HG02884 (cell line): Measurements from ENCODE around the gene MIDN.
"Not testable (repeated sequence)": the region's sequence is repeated elsewhere in the genome, so short reads cannot be mapped to it uniquely, and the experiment has no call there.

Source experiments
- ATAC-seq: cut with Tn5 transposase; IDR thresholded peaks from one replicate; pipeline ENCODE4 v1.9.1; 2021; ENCODE audit warnings: mild to moderate bottlenecking, moderate library complexity; ENCODE audit not compliant: unreplicated experiment

MIDN gene

DNA sequence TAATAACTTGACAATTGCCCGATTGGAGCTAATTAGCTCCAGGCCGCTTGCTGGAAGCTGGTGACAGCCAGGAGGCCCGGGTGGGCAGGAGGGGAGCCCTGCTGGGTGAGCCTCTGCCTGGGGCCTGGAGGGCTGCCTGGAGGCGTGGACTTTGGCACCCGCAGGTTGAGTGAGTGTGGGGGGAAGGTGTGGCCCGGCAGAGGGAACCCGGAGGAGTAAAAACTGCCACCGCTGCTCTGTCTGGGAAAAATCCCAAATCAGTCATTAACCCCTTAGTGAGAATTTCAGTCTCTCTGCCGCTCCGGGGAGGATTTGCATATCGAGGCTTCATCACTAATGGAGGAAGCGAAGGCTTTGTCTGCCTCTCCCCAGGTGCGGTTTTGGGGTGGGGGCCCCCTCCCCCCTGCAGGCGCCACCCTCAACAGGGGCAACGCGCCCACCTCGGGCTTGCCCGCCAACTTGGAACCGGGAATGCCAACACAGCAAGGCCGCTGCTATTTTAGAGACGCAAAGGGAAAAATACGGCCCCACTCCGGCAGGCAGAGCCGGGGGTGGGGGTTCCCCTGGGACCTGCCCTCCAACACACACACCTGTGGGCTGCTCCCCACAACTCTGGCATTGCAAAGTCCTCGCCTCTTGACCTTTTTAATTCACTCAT lies 43.5 kb downstream of the MIDN start:
- ATAC-seq, result no peak

DNA sequence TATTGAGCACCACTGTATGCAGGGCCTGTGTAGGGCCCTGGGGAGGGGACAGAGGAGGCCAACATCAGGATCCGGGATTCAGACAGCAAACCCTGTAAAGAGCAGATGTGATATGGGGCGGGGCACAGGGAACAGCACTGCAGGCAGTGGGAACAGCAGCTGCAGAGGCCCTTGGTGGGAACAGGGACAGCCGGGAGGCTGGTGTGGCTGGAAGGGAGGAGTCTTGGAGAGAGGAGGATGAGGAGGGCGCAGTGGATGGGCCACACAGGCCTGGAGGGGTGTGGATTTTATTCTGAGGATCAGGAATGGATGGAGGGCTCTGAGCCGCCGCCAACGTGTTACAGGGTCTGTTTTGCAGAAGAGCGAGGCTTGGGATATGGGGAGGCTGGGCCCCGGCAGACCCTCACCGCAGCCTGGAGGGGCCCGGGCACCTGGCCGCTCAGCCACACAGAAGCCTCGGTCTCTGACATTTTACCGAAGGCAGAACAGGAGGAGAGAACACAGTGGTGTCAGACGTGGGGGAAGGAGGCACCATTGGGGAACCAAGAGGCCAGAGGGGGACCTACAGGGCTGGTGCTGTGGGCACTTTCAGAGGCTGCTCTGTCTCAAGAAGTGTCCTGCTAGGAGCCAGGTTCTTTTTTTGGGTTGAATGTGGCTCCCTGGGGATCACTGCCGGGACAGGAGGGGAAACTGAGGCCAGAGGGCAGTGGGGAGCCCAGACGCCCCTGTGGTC lies 44.2 kb downstream of the MIDN start:
- ATAC-seq, result no peak

DNA sequence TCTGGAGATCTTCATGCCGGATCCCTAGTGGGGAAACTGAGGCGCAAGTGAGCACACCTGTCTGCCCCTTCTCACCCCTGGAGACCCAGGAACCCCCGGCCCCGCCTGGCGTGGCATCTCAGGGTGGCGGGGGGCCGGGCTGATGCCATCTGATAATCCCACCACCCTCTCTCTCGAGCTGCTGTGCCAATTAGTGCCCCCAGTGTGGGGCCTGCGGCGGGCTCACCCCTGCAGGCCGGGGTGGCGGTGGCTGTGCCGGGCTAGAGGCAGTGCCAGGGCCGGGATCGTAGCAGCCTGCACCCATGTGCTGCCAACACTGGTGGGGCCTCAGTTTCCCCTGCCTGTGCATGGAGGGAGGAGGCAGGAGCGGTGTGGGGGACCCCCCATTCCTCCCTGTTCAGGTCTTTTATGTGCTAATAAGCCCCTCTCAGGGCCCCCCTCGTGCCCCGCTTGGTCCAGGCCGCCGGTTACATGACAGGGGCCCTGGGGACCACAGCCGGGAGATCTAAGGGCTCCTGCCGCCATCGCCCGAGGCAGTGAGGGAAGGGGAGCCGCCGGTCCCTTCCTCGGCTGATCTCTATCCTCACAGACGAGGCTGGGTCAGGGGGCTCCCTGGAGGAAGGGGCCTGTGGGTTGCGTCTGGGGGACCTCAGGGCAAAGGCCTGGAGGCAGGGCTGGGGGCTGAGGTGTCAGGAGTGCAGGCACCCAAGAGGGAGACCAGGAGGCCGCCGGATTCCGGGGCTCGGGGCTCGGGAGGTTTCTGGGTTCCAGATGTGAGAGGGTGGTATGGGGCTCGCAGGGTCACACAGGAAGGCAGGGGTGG lies 45.6 kb downstream of the MIDN start:
- ATAC-seq, result no peak

DNA sequence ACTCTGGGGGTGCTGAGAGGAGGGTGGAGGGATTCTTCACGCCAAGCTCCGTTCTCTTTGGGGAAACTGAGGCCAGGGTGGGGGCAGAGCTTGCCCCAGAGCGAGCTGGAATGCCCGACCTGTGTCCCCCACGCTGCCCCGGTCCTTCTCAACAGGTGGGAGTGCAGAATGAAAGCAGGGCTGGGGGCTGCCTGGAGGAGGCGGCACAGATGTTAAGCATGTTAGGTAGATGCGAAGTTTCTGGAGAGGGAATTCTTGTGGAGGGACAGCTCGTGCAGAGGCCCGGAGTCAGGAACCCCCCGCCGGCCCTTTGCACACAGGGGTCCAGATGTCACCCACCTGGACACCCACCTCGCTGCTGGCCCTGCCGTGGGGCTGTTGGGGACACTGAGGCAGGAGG lies 46.3 kb downstream of the MIDN start:
- ATAC-seq, result no peak

DNA sequence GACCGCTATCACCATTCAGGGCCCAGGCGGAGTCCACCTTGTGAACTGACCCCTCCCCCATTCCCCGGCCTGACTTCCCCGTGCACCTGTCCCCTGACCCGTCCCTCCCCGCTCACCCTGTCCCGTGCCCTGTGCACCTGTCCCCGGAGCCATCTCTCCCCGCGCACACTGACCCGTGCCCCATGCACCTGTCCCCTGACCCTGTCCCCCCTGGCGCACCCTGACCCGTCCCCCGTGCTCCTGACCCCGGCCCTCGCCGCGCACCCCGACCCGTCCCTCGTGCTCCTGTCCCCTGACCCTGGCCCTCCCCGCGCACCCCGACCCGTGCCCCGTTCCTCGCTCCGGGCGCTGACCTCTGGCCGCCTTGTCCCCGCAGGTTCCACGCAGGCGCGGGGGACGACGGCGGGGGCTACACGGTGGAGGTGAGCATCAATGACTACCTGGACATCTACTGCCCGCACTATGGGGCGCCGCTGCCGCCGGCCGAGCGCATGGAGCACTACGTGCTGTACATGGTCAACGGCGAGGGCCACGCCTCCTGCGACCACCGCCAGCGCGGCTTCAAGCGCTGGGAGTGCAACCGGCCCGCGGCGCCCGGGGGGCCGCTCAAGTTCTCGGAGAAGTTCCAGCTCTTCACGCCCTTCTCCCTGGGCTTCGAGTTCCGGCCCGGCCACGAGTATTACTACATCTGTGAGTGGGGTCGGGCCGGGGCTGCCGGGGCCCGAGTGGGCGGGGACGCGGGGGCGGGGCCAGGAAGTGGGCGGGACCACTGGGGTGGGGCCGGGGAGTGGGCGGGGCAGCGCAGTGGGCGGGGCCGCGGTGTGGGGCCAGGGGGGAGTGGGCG lies 47.0 kb downstream of the MIDN start:
- no peak for ATAC-seq

DNA sequence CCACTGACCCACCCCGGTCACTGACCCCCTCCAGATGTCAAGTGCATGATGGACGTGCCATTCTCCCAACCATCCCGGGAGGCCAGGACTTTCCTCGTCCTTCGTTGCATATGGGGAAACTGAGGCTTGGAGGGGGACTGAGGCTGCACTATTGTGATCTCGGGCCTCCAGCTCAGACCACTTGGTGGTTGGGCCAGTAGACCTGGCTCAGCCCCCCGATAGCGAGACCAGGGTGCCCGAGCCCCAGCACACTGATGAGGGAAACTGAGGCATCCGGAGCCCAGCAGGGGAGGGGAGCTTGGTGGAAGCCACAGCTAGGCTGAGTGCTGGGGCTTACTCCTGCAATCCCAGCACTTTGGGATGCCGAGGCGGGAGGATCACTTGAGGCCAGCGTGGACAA lies 47.7 kb downstream of the MIDN start:
- no peak for ATAC-seq

DNA sequence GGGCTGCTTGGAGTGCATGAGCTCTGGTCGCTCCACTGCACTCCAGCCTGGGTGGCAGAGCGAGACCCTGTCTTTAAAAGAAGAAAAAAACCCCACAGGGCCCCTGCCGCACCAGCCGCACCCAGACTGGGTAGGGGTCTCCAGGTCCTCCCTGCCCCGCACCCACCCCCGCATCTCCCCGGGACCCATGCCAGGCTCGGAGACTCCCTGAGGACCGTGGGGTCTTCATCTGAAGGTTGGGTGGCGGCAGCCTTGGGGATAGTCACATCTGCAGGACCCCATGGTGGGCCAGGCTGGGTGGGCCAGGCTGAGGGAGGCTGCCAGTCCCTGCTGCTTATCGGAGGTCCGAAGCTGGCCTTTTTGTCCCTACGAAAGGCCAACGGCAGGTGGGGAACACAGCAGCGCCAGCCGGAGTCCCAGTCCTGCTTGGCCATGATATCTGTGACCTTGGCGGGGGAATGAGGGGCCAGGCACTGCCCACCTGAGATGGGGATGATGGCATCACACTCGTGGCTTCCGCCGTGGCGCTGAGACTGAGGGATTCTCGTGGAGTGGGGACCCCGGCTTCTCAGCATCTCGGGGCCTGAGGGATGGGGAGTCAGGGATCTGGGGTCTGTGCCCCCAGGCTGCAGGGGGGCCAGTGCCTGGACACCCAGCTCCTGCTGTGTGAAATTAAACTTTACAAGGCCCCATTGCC lies 48.3 kb downstream of the MIDN start:
- ATAC-seq, result no peak

DNA sequence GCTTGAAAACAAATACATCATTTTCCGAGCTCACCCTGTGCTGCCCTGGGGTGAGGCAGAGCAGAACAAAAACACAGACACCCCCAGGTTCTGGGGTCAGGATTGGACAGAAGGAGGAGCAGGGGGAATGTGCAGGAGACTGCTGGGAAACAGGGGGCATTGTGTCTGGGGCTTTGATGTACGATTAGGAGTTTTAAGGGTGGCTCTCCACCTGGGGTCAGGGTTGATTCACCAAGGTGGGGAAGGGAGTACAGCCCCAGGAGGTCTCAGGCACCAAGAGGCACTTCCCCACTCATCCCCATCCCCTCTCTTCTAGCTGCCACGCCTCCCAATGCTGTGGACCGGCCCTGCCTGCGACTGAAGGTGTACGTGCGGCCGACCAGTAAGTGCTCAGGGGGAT lies 49.9 kb downstream of the MIDN start:
- ATAC-seq, result no peak

DNA sequence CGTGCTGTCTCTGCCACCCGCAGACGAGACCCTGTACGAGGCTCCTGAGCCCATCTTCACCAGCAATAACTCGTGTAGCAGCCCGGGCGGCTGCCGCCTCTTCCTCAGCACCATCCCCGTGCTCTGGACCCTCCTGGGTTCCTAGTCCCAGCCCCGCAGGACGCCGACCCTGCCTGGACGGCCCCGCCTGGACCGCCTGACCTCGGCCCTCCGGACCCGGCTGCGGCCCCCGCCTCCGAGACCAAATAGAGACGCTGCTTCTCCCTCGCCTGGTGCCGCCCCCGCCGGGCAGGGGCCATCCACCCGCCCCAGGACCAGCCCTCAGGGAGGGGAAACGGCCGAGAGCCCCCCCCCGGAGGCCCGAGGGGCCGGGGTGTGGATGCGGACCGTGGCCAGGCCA lies 51.4 kb downstream of the MIDN start:
- ATAC-seq, result no peak

DNA sequence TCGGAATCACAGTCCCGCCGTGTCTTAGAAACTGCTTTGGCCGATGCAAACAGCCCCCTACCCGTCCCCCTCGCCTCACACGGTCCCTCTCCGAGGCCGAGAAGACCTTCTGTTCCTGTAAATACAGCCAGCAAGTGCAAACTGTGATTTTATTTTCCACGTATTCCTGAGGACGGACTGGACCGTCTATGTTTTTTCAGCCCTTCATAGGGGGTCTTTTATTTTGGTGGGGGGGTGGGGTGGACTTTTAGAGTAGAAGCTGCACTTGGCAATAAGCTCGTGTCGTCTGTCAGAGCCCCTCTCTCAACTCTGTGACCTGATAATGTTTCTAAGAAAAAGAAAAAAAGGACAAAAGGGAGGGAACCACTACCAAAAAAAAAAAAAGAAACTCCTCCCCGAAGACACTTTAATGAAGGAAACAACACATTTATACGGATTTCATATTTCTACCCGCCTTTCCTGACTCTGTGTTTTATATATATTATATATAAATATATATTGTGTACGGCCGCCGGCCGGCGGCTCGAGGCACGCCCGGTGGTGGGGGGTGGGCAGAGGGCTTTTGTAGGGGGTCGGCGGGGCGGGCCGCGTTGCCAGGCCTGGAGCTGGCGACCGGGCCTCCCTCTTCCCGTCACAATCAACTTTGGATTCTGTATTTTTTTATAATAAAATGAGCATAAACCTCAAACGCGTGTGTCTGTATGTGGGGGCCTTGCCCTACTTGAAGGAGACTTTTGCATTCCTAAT lies 52.5 kb downstream of the MIDN start:
- no peak for ATAC-seq

DNA sequence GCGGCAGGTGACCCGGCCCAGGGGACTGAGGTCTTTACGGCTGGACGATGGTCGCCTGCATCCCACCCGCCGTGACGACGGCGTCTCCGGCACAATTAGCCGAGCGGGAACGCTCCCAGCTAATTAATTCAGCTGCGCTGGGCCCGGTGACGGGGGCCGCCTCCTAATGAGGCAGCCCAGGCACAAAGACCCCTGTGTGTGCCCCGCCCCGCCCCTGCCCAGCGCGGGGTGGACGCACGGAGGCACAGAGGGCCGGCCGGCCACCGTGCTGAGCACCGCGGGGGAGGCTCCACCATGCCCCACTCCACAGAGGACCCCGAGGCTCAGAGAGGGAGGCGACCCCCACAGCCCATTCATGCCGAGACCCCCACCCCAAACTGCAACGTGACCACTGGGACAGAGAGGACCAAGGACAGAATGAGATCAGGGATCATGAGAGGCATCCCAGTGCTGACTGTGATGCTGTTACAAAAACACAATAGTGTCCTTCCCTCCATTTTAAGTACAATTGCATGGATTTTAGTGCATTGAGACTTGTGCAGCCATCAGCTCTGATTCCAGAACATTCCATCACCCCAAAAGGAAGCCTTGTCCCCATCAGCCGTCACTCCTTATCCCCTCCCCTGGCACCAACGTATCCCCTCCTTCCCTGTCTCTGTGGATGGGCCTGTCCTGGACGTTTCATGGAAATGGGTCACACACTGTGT lies 54.3 kb downstream of the MIDN start:
- ATAC-seq, result no peak

DNA sequence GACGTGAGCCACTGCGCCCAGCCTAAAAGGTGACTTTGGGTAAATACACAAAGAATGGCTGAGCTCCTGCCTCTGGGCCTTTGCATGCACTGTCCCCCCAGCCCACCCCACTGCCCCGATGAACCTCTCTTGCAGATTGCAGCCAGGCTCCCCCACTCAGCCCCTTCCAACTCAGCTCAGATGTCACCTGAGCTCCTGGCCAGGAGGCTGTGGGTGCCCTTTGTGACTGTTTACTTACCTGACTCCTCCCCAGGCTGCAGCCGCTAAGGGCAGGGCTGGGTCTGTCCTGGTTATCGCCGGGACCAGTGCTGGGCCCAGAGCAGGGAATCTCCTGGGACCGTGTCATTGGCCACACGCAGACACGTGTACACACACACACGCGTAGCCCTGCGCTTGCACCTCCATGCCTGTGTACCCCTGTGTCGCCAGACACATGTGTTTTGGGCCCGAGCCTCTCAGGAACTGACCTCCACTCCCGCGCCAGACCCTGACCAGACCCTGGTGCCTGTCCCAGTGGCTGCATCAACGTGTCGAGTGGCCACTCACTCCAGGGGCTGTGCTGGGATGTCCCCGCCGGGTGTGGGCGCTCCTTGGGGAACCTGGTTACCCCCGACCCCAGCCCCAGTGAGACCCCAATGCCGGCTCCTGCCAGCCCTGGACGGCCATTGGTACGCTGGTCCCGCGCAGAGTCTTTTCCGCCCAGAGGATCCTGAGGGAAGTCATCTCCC lies 56.0 kb downstream of the MIDN start:
- ATAC-seq, result no peak

DNA sequence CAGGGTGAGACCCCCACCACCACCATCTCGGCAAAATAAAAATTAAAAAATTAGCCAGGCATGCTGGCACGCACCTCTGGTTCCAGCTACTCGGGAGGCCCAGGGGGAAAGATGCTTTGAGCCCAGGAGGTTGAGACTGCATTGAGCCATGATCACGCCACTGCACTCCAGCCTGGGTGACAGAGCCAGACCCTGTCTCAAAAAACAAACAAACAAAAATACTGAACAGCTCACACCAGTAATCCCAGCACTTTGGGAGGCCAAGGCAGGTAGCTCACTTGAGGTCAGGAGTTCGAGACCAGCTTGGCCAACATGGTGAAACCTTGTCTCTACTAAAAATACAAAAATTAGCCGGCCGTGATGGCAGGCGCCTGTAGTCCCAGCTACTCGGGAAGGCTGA lies 57.0 kb downstream of the MIDN start:
- ATAC-seq, result not testable (repeated sequence)

DNA sequence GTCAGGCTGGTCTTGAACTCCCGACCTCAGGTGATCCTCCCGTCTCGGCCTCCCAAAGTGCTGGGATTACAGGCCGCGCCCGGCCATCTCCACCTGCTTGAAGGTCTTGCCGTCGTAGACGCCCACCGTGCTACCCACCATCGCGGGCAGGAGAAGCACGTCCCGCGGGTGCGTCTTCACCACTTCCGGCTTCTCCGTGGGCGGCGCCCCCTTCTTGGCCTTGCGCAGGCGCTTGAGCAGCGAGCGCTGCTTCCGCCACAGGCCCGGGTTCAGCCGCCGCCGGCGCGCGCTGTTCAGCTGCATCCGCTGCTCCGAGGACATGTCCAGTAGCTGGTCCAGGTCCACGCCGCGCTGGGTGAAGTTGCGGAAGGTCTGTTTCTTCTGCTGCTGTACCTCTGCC lies 58.9 kb downstream of the MIDN start:
- no peak for ATAC-seq

DNA sequence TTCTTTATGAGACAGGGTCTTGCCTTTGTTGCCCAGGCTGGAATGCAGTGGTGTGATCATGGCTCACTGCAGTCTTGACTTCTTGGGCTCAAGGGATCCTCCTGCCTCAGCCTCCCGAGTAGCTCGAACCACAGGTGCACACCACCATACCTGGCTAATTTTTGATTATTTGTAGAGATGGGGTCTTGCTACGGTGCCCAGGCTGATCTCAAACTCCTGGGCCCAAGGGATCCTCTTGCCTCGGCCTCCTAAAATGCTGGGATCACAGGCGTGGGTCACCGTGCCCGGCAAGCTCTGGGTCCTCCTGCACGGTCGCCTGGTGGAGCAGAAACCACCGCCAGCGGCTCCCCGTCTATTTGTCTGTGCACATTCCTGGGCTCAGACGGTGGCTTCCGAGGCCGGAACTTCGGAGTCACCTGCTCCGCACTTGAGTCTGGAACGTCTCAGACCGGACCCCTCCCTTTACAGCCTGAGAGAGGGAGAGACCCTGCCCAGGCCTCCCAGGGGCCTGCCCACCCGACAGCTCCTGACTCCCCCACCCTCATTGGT lies 59.4 kb downstream of the MIDN start:
- no peak for ATAC-seq

DNA sequence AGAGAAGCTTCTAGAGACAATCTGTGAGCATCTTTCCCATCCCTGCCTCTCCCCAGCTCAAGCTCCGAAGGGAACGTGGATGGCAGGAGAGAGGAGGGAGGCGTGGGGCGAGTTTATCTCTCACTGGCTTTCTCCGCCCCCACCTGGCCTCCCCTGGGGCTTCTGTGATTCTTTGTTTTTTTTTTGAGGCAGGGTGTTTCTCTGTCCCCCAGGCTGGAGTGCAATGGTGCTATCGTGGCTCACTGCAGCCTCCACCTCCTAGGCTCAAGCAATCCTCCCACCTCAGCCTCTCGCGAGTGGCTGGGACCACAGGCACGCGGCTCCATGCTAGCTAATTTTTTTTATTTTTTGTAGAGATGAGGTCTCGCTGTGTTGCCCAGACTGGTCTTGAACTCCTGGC lies 60.3 kb downstream of the MIDN start:
- no peak for ATAC-seq
